ENCODE measurements around the gene PPARA.

GRCh38 chr22:46103664-46104063 lies 46.7 kb upstream of the PPARA start:
- no peak for TF ChIP-seq EZH2 (IDR thresholded peaks at IDR 0.05; ENCODE audit: low read length, missing control alignments)
- no peak for TF ChIP-seq CTCF (conservative IDR thresholded peaks at IDR 0.05 in 1 of 2, IDR thresholded peaks at IDR 0.05 in 1 of 2; ENCODE audit: low read depth in 1 of 2, low read length in 2 of 2)

Data from fibroblast of lung (primary cell).